Measurements from ENCODE around the gene TIAM1. TPM values are rescaled to one million over a fixed set of nuclear protein-coding genes. Genes with fewer than 3 reads are reported as not detected.

The TIAM1 gene
- total RNA-seq, 1 experiment from 2014 or later: 2.7 TPM

- DNase-seq (ENCODE audit: extremely low read depth, low read depth): no peak
Observed at GRCh38 chr21:31216206-31216605, 127.9 kb downstream of the TIAM1 start.

DNA sequence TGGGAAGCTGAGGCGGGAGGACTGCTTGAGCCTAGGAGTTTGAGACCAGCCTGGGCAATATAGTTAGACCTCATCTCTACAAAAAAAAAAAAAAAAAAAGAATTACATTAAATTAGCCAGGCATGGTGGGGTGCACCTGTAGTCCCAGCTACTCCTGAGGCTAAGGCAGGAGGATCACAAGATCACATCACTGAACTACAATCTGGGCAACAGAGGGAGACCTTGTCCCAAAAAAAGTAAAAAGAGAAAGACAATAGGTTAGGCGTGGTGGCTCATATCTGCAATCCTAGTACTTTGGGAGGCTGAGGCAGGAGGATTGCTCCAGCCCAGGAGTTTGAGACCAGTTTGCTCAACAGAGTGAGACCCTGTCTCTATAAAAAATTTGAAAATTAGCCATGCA, 130.3 kb downstream of the TIAM1 start:
- no peak for DNase-seq (ENCODE audit: extremely low read depth, low read depth)

DNA sequence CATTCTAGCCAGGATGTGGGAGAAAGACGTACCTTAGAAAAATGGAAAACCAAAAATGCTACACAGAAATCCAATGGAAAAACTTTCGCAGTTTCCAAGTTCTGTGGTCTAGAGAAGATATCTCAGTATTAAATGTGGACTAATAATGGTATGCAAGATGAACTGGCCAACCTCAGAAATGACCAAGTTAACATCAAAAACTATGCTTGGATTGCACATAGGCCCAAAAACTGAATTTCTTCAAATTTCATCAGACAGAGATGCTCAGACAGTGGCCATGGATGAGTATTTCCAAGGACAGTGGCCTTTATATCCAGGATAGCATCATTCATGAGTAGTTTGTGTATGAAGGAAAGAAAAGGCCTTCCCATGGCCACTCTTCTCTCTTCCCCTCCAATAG, 132.2 kb downstream of the TIAM1 start:
- no peak for DNase-seq (ENCODE audit: extremely low read depth, low read depth)

DNA sequence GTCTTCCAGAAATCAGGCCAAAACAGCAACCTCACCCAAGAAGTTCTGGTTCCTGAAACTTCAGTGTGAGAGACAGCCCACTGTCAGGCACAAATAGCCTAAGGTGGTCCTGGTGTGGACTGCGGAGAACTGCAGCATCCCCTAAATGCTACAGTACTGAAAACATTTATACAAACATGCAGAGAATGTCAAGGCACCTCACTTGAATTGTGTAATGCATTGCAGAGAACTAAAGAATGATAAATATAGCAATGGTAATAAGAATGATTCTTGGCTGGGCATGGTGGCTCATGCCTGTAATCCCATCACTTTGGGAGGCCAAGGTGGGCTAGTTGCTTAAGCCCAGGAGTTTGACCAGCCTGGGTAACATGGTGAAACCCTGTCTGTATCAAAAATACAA, 138.6 kb downstream of the TIAM1 start:
- no peak for DNase-seq (ENCODE audit: extremely low read depth, low read depth)

- DNase-seq (ENCODE audit: extremely low read depth, low read depth): no peak
Observed at GRCh38 chr21:31204801-31205200, 139.3 kb downstream of the TIAM1 start.

DNA sequence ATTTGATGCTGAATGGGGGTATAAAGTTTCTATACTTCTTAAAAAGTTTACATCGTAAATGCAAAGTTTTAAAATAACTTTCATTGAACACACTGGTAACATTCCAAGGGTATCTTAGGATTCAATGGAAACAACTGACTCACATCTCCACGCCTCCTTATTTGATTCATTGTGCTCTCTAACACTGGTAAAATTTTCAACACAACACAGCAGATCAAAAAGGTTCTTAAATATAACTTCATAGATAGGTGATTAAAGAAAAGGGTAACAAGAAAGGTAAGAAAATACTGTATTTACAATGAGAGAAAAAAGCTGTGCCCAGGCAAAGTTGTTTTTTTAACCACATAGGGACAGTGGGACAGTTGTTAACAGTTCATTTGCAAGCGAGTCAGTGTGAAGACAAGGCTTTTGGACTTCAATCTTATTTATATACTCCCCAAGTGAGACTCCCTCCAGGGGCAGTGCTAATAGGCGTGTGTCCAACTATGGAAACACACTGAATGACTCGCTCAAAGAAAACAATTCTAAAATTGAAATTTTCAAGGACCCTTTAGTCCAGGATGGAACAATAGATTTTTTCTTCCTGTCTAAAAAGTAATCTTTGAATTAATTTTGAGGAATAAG, 140.5 kb downstream of the TIAM1 start:
- no peak for DNase-seq (ENCODE audit: extremely low read depth, low read depth)

DNA sequence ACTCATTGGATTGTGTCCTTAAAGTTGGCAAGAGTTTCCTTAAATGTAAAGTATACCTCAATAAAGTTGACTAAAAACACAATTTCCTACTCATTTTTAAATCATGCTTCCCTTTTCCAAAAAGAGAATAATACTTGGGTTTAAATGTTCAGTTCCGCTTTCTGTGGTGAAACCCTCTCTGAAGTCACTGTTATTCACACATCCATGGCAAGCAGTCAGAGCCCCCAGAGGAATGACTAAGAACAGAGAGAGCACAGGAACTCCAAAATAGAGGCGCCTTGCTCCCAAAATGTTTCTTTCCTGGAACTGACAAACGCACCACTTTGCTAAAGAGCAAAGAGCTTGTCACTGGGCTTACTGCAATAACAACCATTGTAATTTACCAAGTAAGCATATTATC, 142.5 kb downstream of the TIAM1 start:
- DNase-seq (ENCODE audit: extremely low read depth, low read depth): peak; percentile 54

DNA sequence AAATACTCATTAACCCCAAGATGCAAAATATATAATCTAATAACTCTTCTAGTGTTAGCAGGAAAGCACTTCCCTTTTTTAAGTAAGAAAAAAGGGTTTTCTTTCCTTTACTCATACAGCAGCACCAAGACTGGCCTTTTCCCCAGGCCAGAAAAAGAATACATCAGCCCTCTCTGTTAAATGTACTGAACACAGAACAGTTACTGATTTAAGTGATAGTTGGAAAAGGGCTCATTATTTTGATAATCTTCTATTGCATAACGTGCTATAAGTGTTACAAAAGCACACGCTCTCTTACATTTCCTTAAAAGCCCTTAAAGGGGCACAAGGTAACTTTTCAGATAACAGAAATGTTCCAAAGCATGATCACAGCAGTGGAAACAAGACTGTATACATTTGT, 142.9 kb downstream of the TIAM1 start:
- DNase-seq (ENCODE audit: extremely low read depth, low read depth): no peak

DNA sequence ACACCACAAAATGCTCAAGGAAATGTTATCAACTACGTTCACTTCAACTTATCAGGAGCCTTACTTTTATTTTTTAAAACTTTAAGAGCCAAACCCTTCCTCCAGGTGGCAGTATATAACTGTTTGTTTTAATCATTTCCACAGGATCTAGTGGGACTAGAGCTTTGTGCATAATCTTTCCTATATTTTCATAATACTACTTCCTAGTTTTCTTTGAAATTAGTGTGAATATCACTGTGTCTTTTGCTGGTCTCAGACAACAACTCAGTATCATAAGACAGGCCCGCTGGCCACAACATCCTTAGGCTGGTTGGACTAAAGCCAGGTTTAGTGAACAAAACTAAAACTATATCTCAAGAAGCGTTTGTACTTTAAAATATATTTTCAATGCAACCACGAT, 145.5 kb downstream of the TIAM1 start:
- DNase-seq (ENCODE audit: extremely low read depth, low read depth): peak; percentile 50

DNA sequence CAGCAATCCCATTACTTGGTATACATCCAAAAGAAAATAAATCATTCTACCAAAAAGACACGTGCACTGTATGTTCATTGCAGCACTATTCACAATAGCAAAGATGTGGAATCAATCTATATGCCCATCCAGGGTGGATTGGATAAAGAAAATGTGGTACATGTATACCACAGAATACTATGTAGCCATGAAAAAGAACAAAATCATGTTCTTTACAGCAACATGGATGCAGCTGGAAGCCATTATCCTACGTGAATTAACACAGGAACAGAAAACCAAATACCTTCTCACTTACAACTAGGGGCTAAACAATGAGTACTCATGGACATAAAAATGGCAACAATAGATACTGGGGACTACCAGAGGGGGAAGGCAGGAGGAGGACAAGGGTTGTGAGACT, 147.3 kb downstream of the TIAM1 start:
- no peak for DNase-seq (ENCODE audit: extremely low read depth, low read depth)

- no peak for DNase-seq (ENCODE audit: extremely low read depth, low read depth)
Observed at GRCh38 chr21:31195334-31196015, 148.6 kb downstream of the TIAM1 start.

DNA sequence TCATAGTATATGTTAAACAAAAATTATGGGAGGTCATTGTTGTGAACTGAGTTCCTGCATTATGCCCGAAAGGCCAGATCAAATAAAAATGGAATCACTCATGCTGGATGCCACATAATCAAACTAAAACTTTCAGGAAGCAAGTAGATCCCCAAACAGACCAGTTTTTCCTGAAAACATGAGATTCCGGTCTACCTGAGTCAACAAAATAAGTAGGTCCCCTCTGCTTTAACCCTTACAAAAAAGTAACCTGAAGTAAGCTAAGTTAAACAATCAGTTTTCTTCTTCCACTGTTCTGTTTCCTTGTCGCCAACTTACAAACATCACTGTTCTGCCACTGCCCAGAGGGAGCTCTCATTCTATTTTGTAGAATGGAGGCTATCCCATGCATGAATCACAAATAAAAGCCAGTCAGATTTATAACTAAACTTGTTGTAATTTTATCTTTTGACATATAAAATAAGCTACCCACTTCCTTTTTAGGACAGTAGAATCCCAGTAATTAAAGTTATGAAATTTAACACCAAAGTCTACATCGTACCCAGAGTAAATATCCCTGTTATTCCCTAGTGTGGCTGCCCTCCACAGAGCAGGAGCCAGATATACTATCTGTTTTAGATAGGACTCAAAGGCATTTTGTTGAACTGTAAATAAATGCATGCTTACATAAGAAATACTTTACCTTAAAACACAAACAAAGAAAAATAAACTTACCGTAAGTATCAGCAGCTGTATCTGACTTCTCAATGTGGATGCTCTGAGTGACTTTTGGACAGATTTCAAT, 149.4 kb downstream of the TIAM1 start:
- no peak for DNase-seq (ENCODE audit: extremely low read depth, low read depth)

DNA sequence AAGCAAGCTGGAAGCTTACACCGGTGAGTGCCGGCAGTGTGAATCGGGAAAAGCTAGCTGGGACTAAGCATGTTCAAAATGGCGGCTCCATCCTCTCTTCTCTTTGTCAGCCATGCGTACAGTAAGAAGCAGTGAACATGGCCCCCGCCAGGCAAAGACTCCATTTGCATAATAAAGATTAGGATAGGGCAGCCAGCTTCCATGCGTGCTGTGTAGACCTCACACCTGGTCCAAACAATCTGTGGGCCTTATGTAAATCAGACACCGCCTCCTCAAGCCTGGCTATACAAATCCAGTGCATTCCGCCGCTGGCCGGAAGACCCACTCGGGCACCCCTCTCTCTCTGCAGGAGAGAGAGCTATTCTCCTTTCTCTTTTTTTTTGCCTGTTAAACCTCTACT, 150.3 kb downstream of the TIAM1 start:
- DNase-seq (ENCODE audit: extremely low read depth, low read depth): no peak

- no peak for DNase-seq (ENCODE audit: extremely low read depth, low read depth)
Observed at GRCh38 chr21:31191553-31191952, 152.5 kb downstream of the TIAM1 start.

GRCh38 chr21:31190516-31190915, 153.5 kb downstream of the TIAM1 start:
- no peak for DNase-seq (ENCODE audit: extremely low read depth, low read depth)

- DNase-seq (ENCODE audit: extremely low read depth, low read depth): no peak
Observed at GRCh38 chr21:31187499-31187898, 156.6 kb downstream of the TIAM1 start.

DNA sequence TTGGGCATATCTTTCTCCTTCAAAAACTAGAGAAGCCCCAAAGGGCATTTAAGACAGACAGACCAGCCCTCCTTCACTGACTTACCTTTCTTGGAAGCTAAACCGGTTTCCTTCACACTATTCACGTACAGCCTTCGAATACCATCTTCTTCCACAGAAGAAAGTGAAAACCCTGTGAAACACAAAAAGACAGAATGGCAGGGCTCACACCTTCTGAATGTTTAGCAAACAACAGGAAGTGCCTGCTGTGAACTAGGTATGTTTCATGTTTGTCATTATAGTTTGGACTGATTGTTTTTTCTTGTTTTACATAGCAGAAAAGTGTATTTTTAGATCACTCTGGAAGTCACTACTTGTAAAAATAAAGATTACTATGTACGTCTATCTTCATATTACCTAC, 157.1 kb downstream of the TIAM1 start:
- DNase-seq (ENCODE audit: extremely low read depth, low read depth): no peak

- DNase-seq (ENCODE audit: extremely low read depth, low read depth): no peak
Observed at GRCh38 chr21:31185663-31186062, 158.4 kb downstream of the TIAM1 start.

DNA sequence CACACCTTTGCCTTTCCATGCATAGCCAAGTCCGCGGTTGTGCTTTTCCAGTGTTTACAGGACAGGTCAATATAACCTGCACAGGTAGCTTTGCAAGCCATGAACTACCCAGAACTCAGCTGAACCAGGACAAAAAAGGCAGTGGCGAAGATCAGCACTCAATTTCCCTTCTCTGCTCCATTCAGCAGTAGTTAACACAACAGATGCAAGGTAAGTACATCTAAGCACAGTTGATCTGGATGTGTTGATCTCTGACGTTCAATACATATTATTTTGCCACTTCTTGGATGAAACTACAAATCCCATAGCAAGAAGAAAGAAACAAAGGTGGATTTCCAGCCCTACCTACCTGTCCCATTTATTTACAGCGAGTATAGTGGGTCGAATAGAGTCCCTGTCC, 159.2 kb downstream of the TIAM1 start:
- DNase-seq (ENCODE audit: extremely low read depth, low read depth): no peak

- no peak for DNase-seq (ENCODE audit: extremely low read depth, low read depth)
Observed at GRCh38 chr21:31184459-31184858, 159.6 kb downstream of the TIAM1 start.

GRCh38 chr21:31182231-31183140, 161.6 kb downstream of the TIAM1 start:
- no peak for DNase-seq (ENCODE audit: extremely low read depth, low read depth)
